Prostate gland (tissue), 2 donors: ENCODE results near the gene OLFM1.

ENCODE experiments used
- POLR2A ChIP-seq: fragments of 450-650 bp; IDR thresholded peaks from one replicate; pipeline ENCODE4 v1.6.1; 2016; ENCODE audit warnings: antibody characterized with exemption, mild to moderate bottlenecking
- TF ChIP-seq, protein P1 (sequence below), 4 experiments: fragments of 200-600 bp in 2 of 4; fragments of 450-650 bp in 2 of 4; sonication (generic) in 2 of 4; IDR thresholded peaks; 1 replicate in 3 of 4; 2 replicates in 1 of 4; pipeline ENCODE4 v1.5.1; 2016 to 2019; ENCODE audit warnings: antibody characterized with exemption in 4 of 4, mild to moderate bottlenecking in 2 of 4, moderate library complexity in 2 of 4

DNA sequence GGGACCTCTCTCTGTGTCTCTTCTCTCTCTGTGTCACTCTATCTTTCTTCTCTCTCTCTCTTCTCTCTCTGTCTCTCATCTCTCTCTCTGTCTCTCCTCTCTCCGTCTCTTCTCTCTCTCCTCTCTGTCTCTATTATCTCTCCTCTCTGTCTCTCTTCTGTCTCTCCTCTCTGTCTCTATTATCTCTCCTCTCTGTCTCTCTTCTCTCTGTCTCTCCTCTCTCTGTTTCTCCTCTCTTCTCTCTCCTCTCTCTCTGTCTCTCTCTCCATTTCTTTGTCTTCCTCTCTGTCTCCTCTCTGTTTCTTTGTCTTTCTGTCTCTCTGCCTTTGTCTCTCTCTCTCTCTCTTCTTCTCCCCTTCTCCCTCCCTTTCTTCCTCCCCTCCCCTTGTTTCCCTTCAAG lies 3.2 kb upstream of the OLFM1 start:
- no peak for TF ChIP-seq POLR2A
- TF ChIP-seq, protein P1, sequence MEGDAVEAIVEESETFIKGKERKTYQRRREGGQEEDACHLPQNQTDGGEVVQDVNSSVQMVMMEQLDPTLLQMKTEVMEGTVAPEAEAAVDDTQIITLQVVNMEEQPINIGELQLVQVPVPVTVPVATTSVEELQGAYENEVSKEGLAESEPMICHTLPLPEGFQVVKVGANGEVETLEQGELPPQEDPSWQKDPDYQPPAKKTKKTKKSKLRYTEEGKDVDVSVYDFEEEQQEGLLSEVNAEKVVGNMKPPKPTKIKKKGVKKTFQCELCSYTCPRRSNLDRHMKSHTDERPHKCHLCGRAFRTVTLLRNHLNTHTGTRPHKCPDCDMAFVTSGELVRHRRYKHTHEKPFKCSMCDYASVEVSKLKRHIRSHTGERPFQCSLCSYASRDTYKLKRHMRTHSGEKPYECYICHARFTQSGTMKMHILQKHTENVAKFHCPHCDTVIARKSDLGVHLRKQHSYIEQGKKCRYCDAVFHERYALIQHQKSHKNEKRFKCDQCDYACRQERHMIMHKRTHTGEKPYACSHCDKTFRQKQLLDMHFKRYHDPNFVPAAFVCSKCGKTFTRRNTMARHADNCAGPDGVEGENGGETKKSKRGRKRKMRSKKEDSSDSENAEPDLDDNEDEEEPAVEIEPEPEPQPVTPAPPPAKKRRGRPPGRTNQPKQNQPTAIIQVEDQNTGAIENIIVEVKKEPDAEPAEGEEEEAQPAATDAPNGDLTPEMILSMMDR (IDR thresholded peaks at IDR 0.05): no peak
